ENCODE data around the gene PPP3CA.
"Not testable (repeated sequence)": the region's sequence is repeated elsewhere in the genome, so short reads cannot be mapped to it uniquely, and the experiment has no call there.

Gene PPP3CA

GRCh38 chr4:101147283-101147682 is 200.0 kb downstream of the PPP3CA start:
- Histone ChIP-seq H3K9ac (ENCODE audit: insufficient read length) (no peak overlapping the region), H3K36me3 (ENCODE audit: insufficient read depth, low read length) (no peaks in the 10 kb centered on the region), H3K4me3 (no peak overlapping the region), H3K27ac (no peak overlapping the region), H3K9me3 (ENCODE audit: low read depth, low read length) (no peaks in the 10 kb centered on the region)
- no peak for DNase-seq (ENCODE audit: low read depth, low spot score)
- TF ChIP-seq FOXP2 (optimal IDR thresholded peaks at IDR 0.05; ENCODE audit: control extremely low read depth, extremely low read length, insufficient read depth) = no peak
- no peak for TF ChIP-seq POLR2AphosphoS5 (IDR thresholded peaks at IDR 0.05; ENCODE audit: borderline replicate concordance, low read depth, low read length)
- TF ChIP-seq EZH2 (IDR thresholded peaks at IDR 0.05) = no peak

GRCh38 chr4:101145021-101145420 is 202.3 kb downstream of the PPP3CA start:
- Histone ChIP-seq H3K9ac (ENCODE audit: insufficient read length) (no peak overlapping the region), H3K4me3 (no peak overlapping the region), H3K9me3 (ENCODE audit: low read depth, low read length) (no peaks in the 10 kb centered on the region), H3K27ac (no peak overlapping the region), H3K36me3 (ENCODE audit: insufficient read depth, low read length) (no peaks in the 10 kb centered on the region)
- DNase-seq (ENCODE audit: low read depth, low spot score) = no peak
- TF ChIP-seq EZH2 (IDR thresholded peaks at IDR 0.05) (no peak), FOXP2 (optimal IDR thresholded peaks at IDR 0.05; ENCODE audit: control extremely low read depth, extremely low read length, insufficient read depth) (no peak), POLR2AphosphoS5 (IDR thresholded peaks at IDR 0.05; ENCODE audit: borderline replicate concordance, low read depth, low read length) (no peak)

GRCh38 chr4:101142259-101142658 is 205.1 kb downstream of the PPP3CA start:
- TF ChIP-seq POLR2AphosphoS5 (IDR thresholded peaks at IDR 0.05; ENCODE audit: borderline replicate concordance, low read depth, low read length) (no peak), EZH2 (IDR thresholded peaks at IDR 0.05) (no peak), FOXP2 (optimal IDR thresholded peaks at IDR 0.05; ENCODE audit: control extremely low read depth, extremely low read length, insufficient read depth) (no peak)
- Histone ChIP-seq H3K36me3 (ENCODE audit: insufficient read depth, low read length) (no peaks in the 10 kb centered on the region), H3K27ac (no peak overlapping the region), H3K9me3 (ENCODE audit: low read depth, low read length) (no peaks in the 10 kb centered on the region), H3K4me3 (no peak overlapping the region), H3K9ac (ENCODE audit: insufficient read length) (no peak overlapping the region)
- no peak for DNase-seq (ENCODE audit: low read depth, low spot score)

GRCh38 chr4:101141855-101142254 is 205.5 kb downstream of the PPP3CA start:
- Histone ChIP-seq H3K9me3 (ENCODE audit: low read depth, low read length) (no peaks in the 10 kb centered on the region), H3K27ac (no peak overlapping the region), H3K36me3 (ENCODE audit: insufficient read depth, low read length) (no peaks in the 10 kb centered on the region), H3K4me3 (no peak overlapping the region), H3K9ac (ENCODE audit: insufficient read length) (no peak overlapping the region)
- no peak for DNase-seq (ENCODE audit: low read depth, low spot score)
- TF ChIP-seq FOXP2 (optimal IDR thresholded peaks at IDR 0.05; ENCODE audit: control extremely low read depth, extremely low read length, insufficient read depth) = no peak
- no peak for TF ChIP-seq POLR2AphosphoS5 (IDR thresholded peaks at IDR 0.05; ENCODE audit: borderline replicate concordance, low read depth, low read length)
- no peak for TF ChIP-seq EZH2 (IDR thresholded peaks at IDR 0.05)

- Histone ChIP-seq H3K36me3 (ENCODE audit: insufficient read depth, low read length) (no peaks in the 10 kb centered on the region), H3K27ac (no peak overlapping the region), H3K4me3 (no peak overlapping the region), H3K9me3 (ENCODE audit: low read depth, low read length) (no peaks in the 10 kb centered on the region), H3K9ac (ENCODE audit: insufficient read length) (no peak overlapping the region)
- TF ChIP-seq POLR2AphosphoS5 (IDR thresholded peaks at IDR 0.05; ENCODE audit: borderline replicate concordance, low read depth, low read length) (no peak), FOXP2 (optimal IDR thresholded peaks at IDR 0.05; ENCODE audit: control extremely low read depth, extremely low read length, insufficient read depth) (no peak), EZH2 (IDR thresholded peaks at IDR 0.05) (no peak)
- DNase-seq (ENCODE audit: low read depth, low spot score) = no peak
Observed at GRCh38 chr4:101141230-101141629, 206.1 kb downstream of the PPP3CA start.

GRCh38 chr4:101140228-101140627 is 207.1 kb downstream of the PPP3CA start:
- DNase-seq (ENCODE audit: low read depth, low spot score) = no peak
- no peak overlapping the region for H3K9ac ChIP-seq (ENCODE audit: insufficient read length)
- H3K9me3 ChIP-seq (ENCODE audit: low read depth, low read length) = no peaks in the 10 kb centered on the region
- no peak overlapping the region for H3K4me3 ChIP-seq
- H3K27ac ChIP-seq = no peak overlapping the region
- TF ChIP-seq POLR2AphosphoS5 (IDR thresholded peaks at IDR 0.05; ENCODE audit: borderline replicate concordance, low read depth, low read length) = no peak
- no peaks in the 10 kb centered on the region for H3K36me3 ChIP-seq (ENCODE audit: insufficient read depth, low read length)

- H3K9ac ChIP-seq (ENCODE audit: insufficient read length) = no peak overlapping the region
- no peak overlapping the region for H3K4me3 ChIP-seq
- TF ChIP-seq POLR2AphosphoS5 (IDR thresholded peaks at IDR 0.05; ENCODE audit: borderline replicate concordance, low read depth, low read length) = no peak
- TF ChIP-seq EZH2 (IDR thresholded peaks at IDR 0.05) = no peak
- TF ChIP-seq FOXP2 (optimal IDR thresholded peaks at IDR 0.05; ENCODE audit: control extremely low read depth, extremely low read length, insufficient read depth) = no peak
- DNase-seq (ENCODE audit: low read depth, low spot score) = no peak
- H3K36me3 ChIP-seq (ENCODE audit: insufficient read depth, low read length) = no peaks in the 10 kb centered on the region
- H3K27ac ChIP-seq = no peak overlapping the region
- no peaks in the 10 kb centered on the region for H3K9me3 ChIP-seq (ENCODE audit: low read depth, low read length)
Observed at GRCh38 chr4:101136373-101137370, 210.7 kb downstream of the PPP3CA start.

- Histone ChIP-seq H3K36me3 (ENCODE audit: insufficient read depth, low read length) (no peaks in the 10 kb centered on the region), H3K9me3 (ENCODE audit: low read depth, low read length) (no peaks in the 10 kb centered on the region), H3K27ac (no peak overlapping the region), H3K4me3 (no peak overlapping the region), H3K9ac (ENCODE audit: insufficient read length) (no peak overlapping the region)
- TF ChIP-seq FOXP2 (optimal IDR thresholded peaks at IDR 0.05; ENCODE audit: control extremely low read depth, extremely low read length, insufficient read depth) = no peak
- TF ChIP-seq EZH2 (IDR thresholded peaks at IDR 0.05) = no peak
- no peak for TF ChIP-seq POLR2AphosphoS5 (IDR thresholded peaks at IDR 0.05; ENCODE audit: borderline replicate concordance, low read depth, low read length)
- no peak for DNase-seq (ENCODE audit: low read depth, low spot score)
Observed at GRCh38 chr4:101135371-101136010, 211.8 kb downstream of the PPP3CA start.

GRCh38 chr4:101131058-101131457 is 216.3 kb downstream of the PPP3CA start:
- not testable (repeated sequence) for H3K9ac ChIP-seq (ENCODE audit: insufficient read length); H3K9me3 ChIP-seq (ENCODE audit: low read depth, low read length); H3K4me3 ChIP-seq; H3K36me3 ChIP-seq (ENCODE audit: insufficient read depth, low read length); H3K27ac ChIP-seq; DNase-seq (ENCODE audit: low read depth, low spot score)

GRCh38 chr4:101128898-101129297 is 218.4 kb downstream of the PPP3CA start:
- H3K27ac ChIP-seq; H3K4me3 ChIP-seq; H3K9ac ChIP-seq (ENCODE audit: insufficient read length); DNase-seq (ENCODE audit: low read depth, low spot score); H3K36me3 ChIP-seq (ENCODE audit: insufficient read depth, low read length); H3K9me3 ChIP-seq (ENCODE audit: low read depth, low read length): not testable (repeated sequence)

Data from SK-N-MC (cell line).